PC-9 (cell line): Measurements from ENCODE around the gene CERS5.

ENCODE experiments used
- EZH2 ChIP-seq: fragments of 200-600 bp; sonication (generic); IDR thresholded peaks from 2 replicates; pipeline ENCODE4 v1.8.0; 2017; ENCODE audit warnings: antibody characterized with exemption, low read depth
- TF ChIP-seq, protein P1 (sequence below): fragments of 200-600 bp; sonication (generic); conservative IDR thresholded peaks from 2 replicates; pipeline ENCODE4 v1.6.1; 2017; ENCODE audit warnings: mixed run types, antibody characterized with exemption, mild to moderate bottlenecking, moderate library complexity

DNA sequence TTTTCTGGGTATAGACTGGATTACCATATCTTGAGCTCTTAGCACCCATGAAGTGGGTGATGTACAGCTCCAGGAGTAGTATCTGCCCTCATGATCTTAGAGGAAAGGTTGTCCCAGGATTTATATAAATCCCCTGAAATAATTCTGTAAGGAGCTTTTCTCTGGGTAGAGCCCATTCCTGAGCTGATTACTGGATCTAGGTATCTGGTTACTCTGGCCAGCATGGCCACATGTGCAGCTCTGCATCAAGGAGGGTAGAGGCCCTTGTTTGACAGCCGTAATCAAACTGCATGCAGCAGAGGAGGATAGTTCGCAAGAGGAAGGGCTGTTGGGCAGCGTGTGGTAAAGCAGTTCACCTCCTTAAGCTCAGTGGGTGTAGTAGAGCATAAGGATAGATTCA, 46.6 kb downstream of the CERS5 start:
- TF ChIP-seq, protein P1, sequence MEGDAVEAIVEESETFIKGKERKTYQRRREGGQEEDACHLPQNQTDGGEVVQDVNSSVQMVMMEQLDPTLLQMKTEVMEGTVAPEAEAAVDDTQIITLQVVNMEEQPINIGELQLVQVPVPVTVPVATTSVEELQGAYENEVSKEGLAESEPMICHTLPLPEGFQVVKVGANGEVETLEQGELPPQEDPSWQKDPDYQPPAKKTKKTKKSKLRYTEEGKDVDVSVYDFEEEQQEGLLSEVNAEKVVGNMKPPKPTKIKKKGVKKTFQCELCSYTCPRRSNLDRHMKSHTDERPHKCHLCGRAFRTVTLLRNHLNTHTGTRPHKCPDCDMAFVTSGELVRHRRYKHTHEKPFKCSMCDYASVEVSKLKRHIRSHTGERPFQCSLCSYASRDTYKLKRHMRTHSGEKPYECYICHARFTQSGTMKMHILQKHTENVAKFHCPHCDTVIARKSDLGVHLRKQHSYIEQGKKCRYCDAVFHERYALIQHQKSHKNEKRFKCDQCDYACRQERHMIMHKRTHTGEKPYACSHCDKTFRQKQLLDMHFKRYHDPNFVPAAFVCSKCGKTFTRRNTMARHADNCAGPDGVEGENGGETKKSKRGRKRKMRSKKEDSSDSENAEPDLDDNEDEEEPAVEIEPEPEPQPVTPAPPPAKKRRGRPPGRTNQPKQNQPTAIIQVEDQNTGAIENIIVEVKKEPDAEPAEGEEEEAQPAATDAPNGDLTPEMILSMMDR: no peak
- TF ChIP-seq EZH2: no peak
